ENCODE results near the gene TLCD1.
"Not testable (repeated sequence)": the region's sequence is repeated elsewhere in the genome, so short reads cannot be mapped to it uniquely, and the experiment has no call there.

Gene TLCD1

DNA sequence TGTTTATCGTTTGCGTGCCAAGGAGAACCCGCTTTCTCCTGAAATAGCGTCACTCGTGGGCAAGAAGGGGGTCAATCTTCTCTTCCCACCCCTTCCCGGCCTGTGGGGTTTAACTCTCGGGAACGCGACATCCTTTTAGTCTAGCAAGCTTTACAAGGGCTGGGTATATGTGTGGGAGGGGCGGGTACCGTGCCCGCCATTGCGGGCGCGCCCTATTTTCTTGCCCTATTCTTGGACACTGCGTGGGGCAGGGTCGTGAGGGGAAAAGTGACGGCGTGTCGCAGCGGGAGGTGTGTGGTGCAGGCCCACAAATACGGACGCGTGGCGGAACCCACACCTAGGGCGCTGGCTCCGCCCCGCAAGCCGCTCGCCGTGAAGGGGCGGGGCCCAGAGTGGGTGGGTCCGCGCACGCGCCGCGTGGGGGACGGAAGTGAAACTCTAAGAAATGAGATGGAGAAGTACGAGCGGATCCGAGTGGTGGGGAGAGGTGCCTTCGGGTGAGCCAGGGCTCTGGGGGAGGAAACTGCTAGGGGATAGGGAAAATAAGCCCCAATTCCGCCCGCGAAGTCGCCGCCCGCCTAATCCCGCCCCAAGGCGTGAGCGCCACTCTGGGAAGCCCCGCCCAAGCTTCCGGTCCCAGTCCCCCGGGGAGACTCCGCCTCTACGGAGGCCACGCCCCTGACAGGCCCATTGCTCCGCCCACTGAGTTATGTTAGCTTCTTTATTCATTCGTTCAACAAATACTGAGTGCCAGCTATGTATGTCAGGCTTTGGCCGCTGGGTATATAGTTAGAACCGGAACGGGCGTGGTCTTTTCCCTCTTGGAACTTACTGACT lies 2.5 kb upstream of the TLCD1 start, which contains the start of gene NEK8:
Gene NEK8, plus strand, starts transcription at position 425 of the 837 bp plus-strand sequence. Its CDS starts 26 bp downstream, at position 451.
- peak; percentile 91 for DNase-seq (ENCODE audit: low spot score)

DNA sequence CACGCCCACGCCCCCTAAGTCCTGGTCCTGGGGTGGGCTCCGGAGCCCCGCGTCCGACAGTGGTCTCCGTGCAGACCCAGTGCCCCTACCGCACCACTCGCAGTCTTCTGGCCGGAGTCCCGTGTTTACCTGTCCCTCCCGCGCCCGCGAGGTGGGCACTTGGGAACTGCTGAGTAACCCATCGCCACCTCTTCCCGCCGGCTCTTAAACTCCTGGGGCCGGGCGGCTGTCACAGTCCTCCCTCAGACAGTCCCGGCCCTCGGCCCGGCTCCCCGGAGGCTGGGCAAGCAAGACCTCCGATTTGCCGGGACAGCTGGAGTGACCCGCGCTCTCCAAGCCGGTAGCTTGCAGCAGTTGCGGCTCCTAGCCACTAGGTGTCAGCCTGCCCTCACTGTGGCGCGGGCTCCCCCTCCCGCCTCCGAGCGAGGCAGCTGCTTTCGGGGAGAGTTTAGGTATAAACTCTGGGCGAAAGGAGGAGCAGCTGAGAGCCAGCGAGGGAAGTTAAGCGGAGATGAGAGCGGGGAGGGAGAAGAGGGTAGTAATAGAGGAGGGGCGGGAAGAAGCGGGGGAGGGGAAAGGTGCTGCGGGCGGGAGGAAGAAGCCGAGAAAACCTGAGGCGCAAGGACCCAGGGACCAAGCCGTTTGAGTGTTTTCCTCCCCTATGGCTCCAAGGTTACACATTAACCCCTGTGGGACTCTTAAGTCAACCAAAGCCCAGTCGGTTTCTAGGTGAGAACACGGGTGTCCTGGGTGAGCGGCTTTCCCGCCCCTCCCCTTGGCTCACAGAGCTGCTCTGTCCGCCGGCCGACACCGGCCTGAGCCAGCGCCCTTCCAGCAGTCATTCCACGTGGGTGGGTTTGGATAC lies 826 bp upstream of the TLCD1 start:
- DNase-seq (ENCODE audit: low spot score): peak; percentile 92

DNA sequence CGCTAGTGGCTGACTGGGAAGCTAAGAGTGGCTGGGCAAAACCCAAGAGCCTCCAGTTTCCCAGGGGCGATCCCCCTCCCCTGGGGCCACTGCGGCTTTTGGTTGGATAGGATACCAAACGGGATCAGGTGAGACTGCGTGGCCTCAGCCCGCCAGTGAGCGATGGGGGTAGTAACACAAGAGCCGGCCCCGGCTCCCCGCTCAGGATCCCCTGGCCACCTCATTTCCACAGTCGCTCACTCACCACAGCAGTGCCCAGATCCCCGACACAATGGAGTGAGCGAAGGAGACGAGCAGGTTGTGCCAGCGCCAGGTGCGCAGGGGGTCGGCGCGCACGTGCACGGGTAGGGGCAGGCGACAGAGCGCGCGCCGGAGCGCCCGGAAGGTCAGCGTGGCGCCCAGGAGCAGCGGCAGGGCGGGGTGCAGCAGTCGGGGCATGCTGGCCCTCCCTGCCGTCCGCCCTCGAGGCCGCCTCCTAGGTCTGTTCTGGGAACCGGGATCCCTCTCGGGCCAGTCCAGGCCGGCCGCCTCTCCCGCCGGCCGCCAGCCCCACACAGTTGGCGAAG lies 290 bp downstream of the TLCD1 start:
- no peak for DNase-seq (ENCODE audit: low spot score)

DNA sequence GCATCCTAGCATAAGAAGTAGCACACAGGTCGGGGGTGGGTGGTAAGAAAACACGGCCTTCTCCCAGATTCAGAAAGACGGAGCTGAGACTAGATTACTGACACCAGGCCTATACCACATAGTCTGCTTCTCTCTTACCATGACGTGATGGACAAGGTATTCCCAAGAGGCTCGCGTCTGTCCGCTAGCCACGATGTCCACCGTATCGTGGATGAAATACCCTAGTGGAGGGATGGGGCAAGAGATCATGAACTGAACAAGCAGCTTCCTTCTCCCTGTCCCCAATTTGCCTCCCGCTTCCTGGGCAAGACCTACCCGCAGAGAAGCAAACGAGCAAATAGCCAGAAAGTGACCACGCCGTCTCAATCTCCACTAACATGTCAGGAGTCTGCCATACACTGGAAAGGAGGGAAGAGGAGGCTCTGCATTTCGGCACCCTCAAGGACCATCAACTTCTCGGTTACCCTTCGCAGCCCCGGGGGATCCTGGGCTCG lies 820 bp downstream of the TLCD1 start:
- no peak for DNase-seq (ENCODE audit: low spot score)

DNA sequence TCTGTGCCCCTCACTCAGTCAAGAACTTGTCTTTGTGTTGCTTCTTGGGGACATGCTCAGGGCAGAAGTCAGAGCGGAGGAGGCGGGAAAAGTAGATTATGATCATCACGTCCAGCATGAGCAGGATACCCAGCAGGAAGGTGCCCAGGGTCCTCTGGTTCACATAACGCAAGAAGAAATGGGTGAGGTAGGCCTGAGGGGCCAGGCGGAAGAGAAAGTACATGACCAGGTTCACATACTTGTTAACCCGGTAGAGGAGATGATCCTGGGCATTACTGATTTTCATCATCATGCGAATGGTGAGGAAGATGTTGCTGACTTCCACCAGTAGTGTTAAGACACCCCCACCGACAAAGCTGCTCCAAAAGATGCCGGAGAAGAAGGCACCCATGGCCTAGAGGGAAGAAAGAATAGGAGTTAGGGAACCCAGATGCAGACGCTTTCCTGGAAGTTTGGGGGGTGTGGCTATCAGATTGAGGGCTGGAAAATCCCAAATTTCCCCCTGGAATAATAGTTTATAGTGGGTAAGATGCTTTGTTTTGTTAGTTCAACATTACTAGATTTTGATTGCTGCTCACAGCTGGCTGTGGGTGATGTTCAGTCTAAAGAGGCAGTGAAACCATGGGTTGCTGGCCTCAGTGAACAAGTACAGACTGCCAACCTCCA lies 1.4 kb downstream of the TLCD1 start:
- no peak for DNase-seq (ENCODE audit: low spot score)

DNA sequence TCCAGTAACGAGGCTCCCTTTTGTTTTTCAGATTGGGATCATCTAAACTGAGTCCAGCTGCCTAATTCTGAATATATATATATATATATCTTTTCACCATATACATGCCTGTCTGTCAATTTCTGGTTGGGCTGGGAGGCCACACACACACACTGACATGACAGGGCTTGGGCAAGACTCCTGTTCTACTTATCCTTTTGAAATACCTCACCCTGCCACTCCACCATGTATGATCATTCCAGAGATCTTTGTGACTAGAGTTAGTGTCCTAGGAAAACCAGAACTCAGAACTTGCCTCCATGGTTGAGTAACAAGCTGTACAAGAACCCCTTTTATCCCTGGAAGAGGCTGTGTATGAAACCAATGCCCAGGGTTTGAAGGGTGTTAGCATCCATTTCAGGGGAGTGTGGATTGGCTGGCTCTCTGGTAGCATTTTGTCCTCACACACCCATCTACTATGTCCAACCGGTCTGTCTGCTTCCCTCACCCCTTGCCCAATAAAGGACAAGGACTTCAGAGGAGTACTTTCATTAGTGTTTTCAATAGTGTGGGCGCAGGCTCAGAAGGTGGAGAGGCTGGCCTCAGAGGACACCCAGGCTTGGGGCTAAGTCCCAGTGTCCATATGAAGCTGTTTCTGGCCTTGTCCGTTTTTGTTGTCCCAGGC lies 2.1 kb downstream of the TLCD1 start:
- DNase-seq (ENCODE audit: low spot score): not testable (repeated sequence)

DNA sequence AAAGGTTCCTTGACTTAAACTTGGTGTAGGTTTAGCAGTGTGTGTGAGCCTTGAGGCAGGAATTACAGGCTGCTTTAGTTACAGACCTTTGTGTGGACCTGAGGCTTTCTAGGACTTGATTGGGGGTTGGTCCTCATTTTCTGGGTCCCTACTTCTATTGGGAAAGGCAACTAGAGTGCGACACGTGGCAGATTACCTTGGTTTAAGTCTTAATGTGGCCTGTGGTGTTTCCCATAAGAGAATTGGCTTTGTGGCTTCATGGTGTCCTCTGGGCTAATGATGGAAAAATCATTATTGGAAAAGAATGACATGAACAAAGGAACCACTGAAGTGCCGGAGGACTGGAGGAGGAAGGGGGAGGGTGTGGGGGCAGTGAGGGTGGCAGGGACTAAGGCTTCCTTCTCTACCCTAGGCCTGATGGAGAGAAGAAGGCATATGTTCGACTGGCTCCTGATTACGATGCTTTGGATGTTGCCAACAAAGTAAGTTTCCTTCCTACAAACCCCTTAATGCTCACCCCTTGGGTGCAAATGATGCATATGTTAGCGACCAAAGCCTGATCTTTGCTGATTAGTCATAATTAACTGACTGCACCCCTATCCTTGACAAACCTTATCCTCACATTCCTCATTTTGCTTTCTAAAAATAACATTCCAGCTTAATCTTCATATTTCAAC lies 2.7 kb downstream of the TLCD1 start:
- no peak for DNase-seq (ENCODE audit: low spot score)

DNA sequence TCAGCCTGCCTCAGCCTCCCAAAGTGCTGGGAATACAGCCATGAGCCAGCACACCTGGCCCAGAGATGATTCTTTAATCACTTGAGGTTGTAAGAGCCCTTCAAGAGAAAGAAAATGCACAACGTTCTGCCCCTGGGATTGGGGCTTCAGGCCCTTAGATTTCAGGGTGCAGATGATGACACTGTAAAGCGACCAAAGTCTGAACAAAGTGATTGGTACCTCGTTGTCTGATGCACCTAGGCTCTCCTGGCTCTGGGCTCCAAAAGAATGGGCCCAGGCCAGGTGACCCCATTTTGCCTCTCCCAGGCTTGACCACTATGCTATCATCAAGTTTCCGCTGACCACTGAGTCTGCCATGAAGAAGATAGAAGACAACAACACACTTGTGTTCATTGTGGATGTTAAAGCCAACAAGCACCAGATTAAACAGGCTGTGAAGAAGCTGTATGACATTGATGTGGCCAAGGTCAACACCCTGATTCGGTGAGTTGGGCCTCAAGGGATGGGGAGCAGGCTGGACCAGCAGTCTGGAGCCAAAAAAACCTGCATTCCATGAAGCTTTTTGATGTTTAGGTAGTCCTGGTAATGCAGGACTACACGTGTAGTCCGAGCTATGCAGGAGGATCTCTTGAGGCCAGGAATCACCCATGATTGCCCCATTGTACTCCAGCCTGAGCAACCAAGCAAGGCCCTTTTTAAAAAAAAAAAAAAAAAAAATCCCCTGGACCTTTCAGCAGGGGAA lies 3.4 kb downstream of the TLCD1 start:
- DNase-seq (ENCODE audit: low spot score): no peak

DNA sequence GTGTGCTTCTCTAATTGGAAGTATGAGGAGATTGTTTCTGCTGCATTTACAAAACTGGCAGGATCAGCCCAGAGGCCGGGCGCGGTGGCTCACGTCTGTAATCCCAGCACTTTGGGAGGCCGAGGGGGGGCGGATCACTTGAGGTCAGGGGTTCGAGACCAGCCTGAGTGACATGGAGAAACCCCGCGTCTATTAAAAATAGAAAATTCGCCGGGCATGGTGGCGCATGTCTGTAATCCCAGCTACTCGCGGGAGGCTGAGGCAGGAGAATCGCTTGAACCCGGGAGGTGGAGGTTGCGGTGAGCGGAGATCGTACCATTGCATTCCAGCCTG lies 5.1 kb downstream of the TLCD1 start:
- DNase-seq (ENCODE audit: low spot score): not testable (repeated sequence)

DNA sequence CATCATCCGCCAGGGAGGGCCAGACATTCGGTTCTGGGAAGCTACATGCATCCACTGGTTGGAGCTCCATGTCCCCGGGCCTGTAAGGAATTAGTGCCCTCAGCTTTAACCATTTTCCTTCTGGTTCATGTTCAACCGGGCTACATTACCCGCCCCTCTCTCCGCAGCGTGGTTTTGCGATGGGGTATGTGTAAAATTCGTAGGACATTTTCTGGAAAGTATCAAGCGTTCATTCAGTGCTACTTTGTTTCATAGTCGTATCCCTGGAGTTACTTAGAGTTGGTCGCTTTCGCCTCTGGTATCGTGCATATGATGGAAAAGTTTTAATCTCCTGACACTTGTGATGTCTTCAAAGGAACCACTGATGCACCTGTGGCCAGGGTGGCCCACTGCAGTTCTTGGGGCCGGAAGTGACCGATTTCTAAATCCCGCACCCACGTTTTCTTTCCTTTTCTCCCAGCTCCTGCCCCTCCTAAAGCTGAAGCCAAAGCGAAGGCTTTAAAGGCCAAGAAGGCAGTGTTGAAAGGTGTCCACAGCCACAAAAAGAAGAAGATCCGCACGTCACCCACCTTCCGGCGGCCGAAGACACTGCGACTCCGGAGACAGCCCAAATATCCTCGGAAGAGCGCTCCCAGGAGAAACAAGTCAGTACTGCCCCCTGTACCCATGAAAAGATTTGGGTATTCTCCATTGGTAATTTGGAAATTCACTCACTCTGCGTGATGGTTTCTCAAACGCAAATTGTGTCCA lies 5.6 kb downstream of the TLCD1 start:
- DNase-seq (ENCODE audit: low spot score): no peak

DNA sequence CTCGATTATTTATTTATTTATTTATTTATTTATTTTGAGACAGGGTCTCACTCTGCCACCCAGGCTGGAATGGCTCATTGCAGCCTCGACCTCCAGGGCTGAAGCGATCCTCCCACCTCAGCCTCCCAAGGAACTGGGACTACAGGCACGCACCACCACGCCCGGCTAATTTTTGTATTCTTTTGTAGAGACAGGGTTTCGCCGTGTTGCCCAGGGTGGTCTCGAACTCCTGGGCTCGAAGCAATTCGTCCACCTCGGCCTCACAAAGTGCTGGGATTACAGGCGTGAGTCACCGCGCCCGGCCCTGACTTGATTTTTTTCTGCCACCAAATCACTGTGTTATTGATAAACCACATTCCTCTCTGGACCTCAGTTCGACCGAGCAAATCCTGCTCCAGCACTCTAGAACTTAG lies 7.0 kb downstream of the TLCD1 start:
- no peak for DNase-seq (ENCODE audit: low spot score)

DNA sequence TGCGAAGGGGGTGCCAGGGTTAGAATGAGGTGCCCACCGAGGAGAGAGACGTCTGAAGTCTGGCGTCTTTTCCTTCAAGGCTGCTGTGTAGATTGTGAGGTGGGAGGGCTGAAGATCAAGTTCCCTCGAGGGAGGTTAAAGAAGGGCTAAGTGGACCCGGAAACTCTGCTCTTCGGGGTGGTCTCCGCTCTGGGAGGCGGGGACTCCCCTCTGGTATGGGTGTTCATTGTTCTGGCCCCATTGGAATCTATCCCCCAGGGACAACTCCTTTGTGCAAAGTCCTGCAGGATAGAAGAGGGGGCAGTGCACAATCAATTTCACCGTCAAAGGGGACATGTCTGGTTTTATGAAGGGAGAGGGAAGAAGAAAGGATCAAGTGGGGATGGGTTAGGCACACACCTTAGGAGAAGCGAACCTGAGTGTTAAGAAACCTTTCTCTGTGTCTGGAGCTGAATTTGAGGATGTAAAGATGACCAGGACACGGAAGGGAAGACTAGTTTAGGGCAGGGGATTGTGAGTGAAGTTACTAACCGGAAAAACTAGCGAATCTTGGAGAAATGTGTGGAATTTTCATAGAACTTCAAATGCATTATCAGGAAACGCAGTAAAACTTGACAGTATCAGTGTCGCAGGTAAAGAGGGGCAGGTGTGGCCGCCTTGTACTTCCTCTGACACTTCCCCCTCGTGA lies 7.6 kb downstream of the TLCD1 start:
- DNase-seq (ENCODE audit: low spot score): no peak

DNA sequence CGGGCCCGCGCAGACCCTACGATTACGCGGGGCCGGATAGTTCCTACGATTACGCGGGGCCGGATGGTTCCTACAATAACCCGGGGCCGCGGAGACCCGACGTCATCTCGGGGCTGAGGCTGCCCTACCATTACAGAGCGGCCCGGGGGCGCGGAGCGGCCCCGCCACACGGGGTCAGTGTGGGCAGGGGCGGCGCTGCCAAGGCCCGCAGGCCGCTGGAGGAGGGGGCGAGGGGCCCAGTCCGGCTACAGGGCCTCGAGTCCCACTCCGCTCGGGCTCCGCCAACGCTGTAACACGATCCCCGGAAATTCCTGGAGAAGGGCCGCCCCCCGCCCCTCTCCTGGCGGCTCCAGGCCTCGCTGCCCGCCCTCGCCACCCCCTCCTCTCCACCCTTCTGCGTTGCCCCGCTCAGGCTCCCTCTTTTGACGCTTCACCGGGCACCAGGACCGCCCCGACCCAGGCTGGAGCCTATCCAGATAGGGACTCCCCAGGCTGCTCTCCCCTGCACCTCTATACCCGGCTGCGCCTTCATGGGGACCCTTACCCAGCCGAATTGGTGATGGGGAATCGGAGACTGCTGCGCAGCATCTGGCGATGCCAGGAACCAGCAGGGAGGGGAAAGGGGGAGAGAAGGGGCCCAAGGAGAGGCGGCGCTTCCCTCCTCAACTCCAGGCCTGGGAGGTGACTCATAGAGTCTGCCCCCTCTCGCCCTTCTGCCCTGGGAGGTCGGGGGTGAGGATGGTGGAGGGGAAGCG lies 8.3 kb downstream of the TLCD1 start, which contains the start of gene RAB34:
Gene RAB34, minus strand, starts transcription at position 291 of the 755 bp plus-strand sequence. CDS start 602 bp downstream, outside the sequence.
- DNase-seq (ENCODE audit: low spot score): peak; percentile 74

DNA sequence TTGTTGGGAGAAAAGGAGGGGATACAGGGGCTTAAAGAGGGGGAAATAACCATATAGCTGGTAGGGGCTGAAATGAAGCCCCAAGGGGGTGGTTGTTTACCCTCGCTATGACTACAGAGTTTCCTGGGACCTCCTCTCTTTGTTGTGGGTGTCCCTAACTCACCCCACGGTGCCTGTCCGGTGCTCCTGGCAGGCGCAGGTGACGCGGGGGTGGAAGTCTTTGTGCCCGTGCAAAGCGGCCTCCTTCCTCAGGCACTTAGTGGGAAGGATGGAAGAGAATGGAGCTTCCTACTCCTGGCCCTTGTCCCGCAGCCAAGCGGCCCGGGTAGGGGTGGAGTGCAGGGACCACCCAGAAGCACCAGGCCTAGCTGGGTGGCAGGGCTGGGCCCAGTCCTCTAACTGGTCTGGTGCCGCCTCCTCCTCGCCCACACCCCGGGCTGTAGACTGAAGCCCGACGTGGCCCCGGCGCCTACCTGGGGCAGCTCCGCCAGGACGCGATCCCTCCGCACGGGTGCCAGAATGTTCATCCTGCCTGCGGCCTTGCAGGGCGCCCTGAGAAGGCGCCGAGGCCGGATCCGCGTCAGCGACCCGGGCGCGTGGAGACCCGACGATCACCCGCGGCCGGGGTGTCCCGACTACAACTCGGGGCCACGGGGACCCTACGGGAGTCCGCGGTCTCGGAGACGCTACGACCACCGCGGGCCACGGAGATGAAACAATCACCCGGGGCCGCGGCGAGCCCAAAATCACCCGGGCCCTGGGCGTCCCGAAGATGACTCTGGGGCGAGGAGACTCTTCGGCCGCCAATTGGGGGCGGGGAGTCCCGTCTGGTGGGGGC lies 9.1 kb downstream of the TLCD1 start:
- DNase-seq (ENCODE audit: low spot score): no peak

DNA sequence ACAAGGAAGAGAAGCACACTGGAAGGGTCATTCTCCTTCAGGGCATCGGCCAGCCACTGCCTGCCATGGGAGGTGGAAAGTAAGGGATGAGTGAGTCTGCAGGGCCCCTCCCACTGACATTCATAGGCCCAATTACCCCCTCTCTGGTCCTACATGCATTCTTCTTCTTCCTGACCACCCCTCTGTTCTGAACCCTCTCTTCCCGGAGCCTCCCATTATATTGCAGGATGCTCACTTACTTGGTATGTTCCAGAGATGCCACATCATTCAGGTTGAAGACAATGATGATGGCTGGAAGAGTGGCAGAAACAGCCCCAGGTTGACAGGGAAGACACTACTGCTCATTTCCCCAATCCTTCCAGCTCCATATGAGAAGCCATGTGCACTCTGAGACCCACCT lies 10.8 kb downstream of the TLCD1 start:
- no peak for DNase-seq (ENCODE audit: low spot score)

DNA sequence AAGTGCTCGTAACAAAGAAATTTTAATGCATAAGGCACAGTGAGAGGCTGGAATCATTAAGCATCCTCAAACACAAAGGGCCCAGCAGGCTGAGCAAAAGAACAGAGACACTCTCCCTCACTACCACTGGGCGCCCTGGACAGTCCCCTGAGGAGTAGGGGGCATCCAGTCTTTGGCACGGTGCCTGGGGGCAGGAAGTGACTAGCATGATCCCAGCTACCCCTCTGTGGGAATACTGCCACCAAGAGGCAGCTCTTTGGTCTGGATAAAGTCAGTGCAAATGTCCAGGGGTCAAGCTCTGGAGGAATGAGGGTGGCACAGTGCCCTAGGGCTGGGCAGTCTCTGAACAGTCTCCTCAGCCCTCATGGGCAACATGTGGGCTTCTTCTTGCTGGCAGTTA lies 11.8 kb downstream of the TLCD1 start:
- no peak for DNase-seq (ENCODE audit: low spot score)
